Parathyroid adenoma (tissue), 2 donors: ENCODE data around the gene CKAP4.
"Not testable (repeated sequence)": the region's sequence is repeated elsewhere in the genome, so short reads cannot be mapped to it uniquely, and the experiment has no call there.

Experiments used
- H2AFZ ChIP-seq: fragments of 300-600 bp; sonication (generic); one replicate; pipeline ENCODE4 v1.7.0; 2017; ENCODE audit warnings: antibody characterized with exemption, mild to moderate bottlenecking
- H3K27ac ChIP-seq: fragments of 300-600 bp; sonication (generic); one replicate; pipeline ENCODE4 v1.7.0; 2017
- H3K27me3 ChIP-seq: fragments of 300-600 bp; sonication (generic); one replicate; pipeline ENCODE4 v1.7.0; 2017; ENCODE audit warnings: low read length; ENCODE audit not compliant: control insufficient read depth, insufficient read depth
- H3K36me3 ChIP-seq: fragments of 300-600 bp; sonication (generic); one replicate; pipeline ENCODE4 v1.7.0; 2017; ENCODE audit warnings: low read length; ENCODE audit not compliant: control insufficient read depth, insufficient read depth
- H3K4me1 ChIP-seq: fragments of 300-600 bp; sonication (generic); one replicate; pipeline ENCODE4 v1.7.0; 2017; ENCODE audit warnings: control low read depth
- H3K4me2 ChIP-seq: fragments of 300-600 bp; sonication (generic); one replicate; pipeline ENCODE4 v1.7.0; 2017; ENCODE audit warnings: low read length
- H3K4me3 ChIP-seq: fragments of 300-600 bp; sonication (generic); one replicate; pipeline ENCODE4 v1.7.0; 2017; ENCODE audit warnings: low read depth, low read length
- H3K79me2 ChIP-seq: fragments of 300-600 bp; sonication (generic); one replicate; pipeline ENCODE4 v1.7.0; 2017; ENCODE audit warnings: control low read depth
- H3K9ac ChIP-seq: fragments of 300-600 bp; sonication (generic); one replicate; pipeline ENCODE4 v1.7.0; 2017; ENCODE audit warnings: mild to moderate bottlenecking
- H3K9me3 ChIP-seq: fragments of 300-600 bp; sonication (generic); one replicate; pipeline ENCODE4 v1.7.0; 2017; ENCODE audit warnings: low read length; ENCODE audit not compliant: control insufficient read depth
- CTCF ChIP-seq: fragments of 300-600 bp; sonication (generic); IDR thresholded peaks from one replicate; pipeline ENCODE4 v1.7.0; 2017; ENCODE audit warnings: antibody characterized with exemption, mild to moderate bottlenecking
- donor health status: primary hyperparathyroidism.

The CKAP4 gene

GRCh38 chr12:106287364-106287763, 39.5 kb upstream of the CKAP4 start:
- Histone ChIP-seq H3K4me2 (no peak overlapping the region), H3K4me1 (no peaks in the 10 kb centered on the region), H2AFZ (no peak overlapping the region), H3K4me3 (no peak overlapping the region), H3K9me3 (no peaks in the 10 kb centered on the region), H3K9ac (no peak overlapping the region), H3K36me3 (no peaks in the 10 kb centered on the region), H3K27me3 (no peaks in the 10 kb centered on the region), H3K79me2 (no peaks in the 10 kb centered on the region), H3K27ac (no peak overlapping the region)
- no peak for TF ChIP-seq CTCF

- not testable (repeated sequence) for H3K79me2 ChIP-seq, H3K27ac ChIP-seq, H3K4me3 ChIP-seq, H2AFZ ChIP-seq, H3K36me3 ChIP-seq, H3K9ac ChIP-seq, H3K4me2 ChIP-seq, H3K4me1 ChIP-seq, H3K9me3 ChIP-seq, H3K27me3 ChIP-seq
Observed at GRCh38 chr12:106286576-106287162, 38.8 kb upstream of the CKAP4 start.

GRCh38 chr12:106285982-106286381, 38.2 kb upstream of the CKAP4 start:
- H2AFZ ChIP-seq: no peak overlapping the region
- no peaks in the 10 kb centered on the region for H3K79me2 ChIP-seq
- TF ChIP-seq CTCF: no peak
- H3K27ac ChIP-seq: no peak overlapping the region
- H3K4me2 ChIP-seq: no peak overlapping the region
- no peaks in the 10 kb centered on the region for H3K9me3 ChIP-seq
- H3K27me3 ChIP-seq: no peaks in the 10 kb centered on the region
- H3K36me3 ChIP-seq: no peaks in the 10 kb centered on the region
- no peak overlapping the region for H3K4me3 ChIP-seq
- no peak overlapping the region for H3K9ac ChIP-seq
- H3K4me1 ChIP-seq: no peaks in the 10 kb centered on the region

- Histone ChIP-seq H3K9me3 (no peaks in the 10 kb centered on the region), H3K79me2 (no peaks in the 10 kb centered on the region), H3K4me2 (no peak overlapping the region), H3K9ac (no peak overlapping the region), H3K36me3 (no peaks in the 10 kb centered on the region), H3K4me1 (no peaks in the 10 kb centered on the region), H2AFZ (no peak overlapping the region), H3K27ac (no peak overlapping the region), H3K27me3 (no peaks in the 10 kb centered on the region), H3K4me3 (no peak overlapping the region)
- no peak for TF ChIP-seq CTCF
Observed at GRCh38 chr12:106284358-106285105, 36.7 kb upstream of the CKAP4 start.

- H3K36me3 ChIP-seq: no peaks in the 10 kb centered on the region
- no peak overlapping the region for H3K27ac ChIP-seq
- H3K79me2 ChIP-seq: no peaks in the 10 kb centered on the region
- TF ChIP-seq CTCF: peak; percentile 72
- no peak overlapping the region for H2AFZ ChIP-seq
- no peak overlapping the region for H3K9ac ChIP-seq
- no peak overlapping the region for H3K4me3 ChIP-seq
- no peak overlapping the region for H3K4me2 ChIP-seq
- H3K4me1 ChIP-seq: no peaks in the 10 kb centered on the region
- H3K9me3 ChIP-seq: no peaks in the 10 kb centered on the region
- H3K27me3 ChIP-seq: no peaks in the 10 kb centered on the region
Observed at GRCh38 chr12:106282457-106283097, 34.8 kb upstream of the CKAP4 start.
